ENCODE measurements around the gene PPRC1. TPM values are rescaled to one million over a fixed set of nuclear protein-coding genes. Genes with fewer than 3 reads are reported as not detected.

The PPRC1 gene
- polyA plus RNA-seq, 1 donor from 2014 or later: 6.0 TPM

- Histone ChIP-seq H3K9ac (ENCODE audit: low read length) (no peak overlapping the region), H3K9me2 (ENCODE audit: insufficient read depth, low read length) (no peaks in the 10 kb centered on the region), H3K79me2 (replicated peaks; ENCODE audit: insufficient read depth, low read length) (no peaks in the 10 kb centered on the region), H3F3A (ENCODE audit: insufficient read depth, low read length, poor library complexity, severe bottlenecking) (no peaks in the 10 kb centered on the region), H3K27me3 (ENCODE audit: insufficient read depth, low read depth, low read length) (no peaks in the 10 kb centered on the region), H3K4me2 (ENCODE audit: low read length) (no peak overlapping the region), H4K20me1 (ENCODE audit: insufficient read depth) (no peaks in the 10 kb centered on the region), H3K36me3 (ENCODE audit: insufficient read depth, low read length) (no peaks in the 10 kb centered on the region), H3K9me3 (ENCODE audit: low read length) (no peaks in the 10 kb centered on the region), H2AFZ (ENCODE audit: low read depth, low read length) (no peak overlapping the region), H3K27ac (ENCODE audit: low read length) (no peak overlapping the region), H3K4me3 (ENCODE audit: low read length) (no peak overlapping the region)
- no peak for TF ChIP-seq POLR2AphosphoS5 (IDR thresholded peaks at IDR 0.05)
Observed at GRCh38 chr10:102185272-102185671, 52.4 kb downstream of the PPRC1 start.

GRCh38 chr10:102185811-102186527, 53.1 kb downstream of the PPRC1 start:
- TF ChIP-seq RAD21 (conservative IDR thresholded peaks at IDR 0.05) (no peak), EZH2 (IDR thresholded peaks at IDR 0.05; ENCODE audit: borderline replicate concordance, insufficient read depth, low read length, poor library complexity, severe bottlenecking) (no peak), TAF1 (IDR thresholded peaks at IDR 0.05; ENCODE audit: low read depth) (no peak), EP300 (conservative IDR thresholded peaks at IDR 0.05; ENCODE audit: poor library complexity, severe bottlenecking) (no peak), REST (IDR thresholded peaks at IDR 0.05; ENCODE audit: borderline replicate concordance) (no peak), MXI1 (conservative IDR thresholded peaks at IDR 0.05; ENCODE audit: poor library complexity, severe bottlenecking) (no peak), SMC3 (conservative IDR thresholded peaks at IDR 0.05; ENCODE audit: poor library complexity) (no peak), POLR2AphosphoS5 (IDR thresholded peaks at IDR 0.05) (no peak)
- TF ChIP-seq, protein P1, sequence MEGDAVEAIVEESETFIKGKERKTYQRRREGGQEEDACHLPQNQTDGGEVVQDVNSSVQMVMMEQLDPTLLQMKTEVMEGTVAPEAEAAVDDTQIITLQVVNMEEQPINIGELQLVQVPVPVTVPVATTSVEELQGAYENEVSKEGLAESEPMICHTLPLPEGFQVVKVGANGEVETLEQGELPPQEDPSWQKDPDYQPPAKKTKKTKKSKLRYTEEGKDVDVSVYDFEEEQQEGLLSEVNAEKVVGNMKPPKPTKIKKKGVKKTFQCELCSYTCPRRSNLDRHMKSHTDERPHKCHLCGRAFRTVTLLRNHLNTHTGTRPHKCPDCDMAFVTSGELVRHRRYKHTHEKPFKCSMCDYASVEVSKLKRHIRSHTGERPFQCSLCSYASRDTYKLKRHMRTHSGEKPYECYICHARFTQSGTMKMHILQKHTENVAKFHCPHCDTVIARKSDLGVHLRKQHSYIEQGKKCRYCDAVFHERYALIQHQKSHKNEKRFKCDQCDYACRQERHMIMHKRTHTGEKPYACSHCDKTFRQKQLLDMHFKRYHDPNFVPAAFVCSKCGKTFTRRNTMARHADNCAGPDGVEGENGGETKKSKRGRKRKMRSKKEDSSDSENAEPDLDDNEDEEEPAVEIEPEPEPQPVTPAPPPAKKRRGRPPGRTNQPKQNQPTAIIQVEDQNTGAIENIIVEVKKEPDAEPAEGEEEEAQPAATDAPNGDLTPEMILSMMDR (IDR thresholded peaks at IDR 0.05; ENCODE audit: poor library complexity, severe bottlenecking): no peak
- Histone ChIP-seq H3K36me3 (ENCODE audit: insufficient read depth, low read length) (no peaks in the 10 kb centered on the region), H3K4me2 (ENCODE audit: low read length) (no peak overlapping the region), H2AFZ (ENCODE audit: low read depth, low read length) (no peak overlapping the region), H3K27me3 (ENCODE audit: insufficient read depth, low read depth, low read length) (no peaks in the 10 kb centered on the region), H3K4me3 (ENCODE audit: low read length) (no peak overlapping the region), H3K27ac (ENCODE audit: low read length) (no peak overlapping the region), H3K9ac (ENCODE audit: low read length) (no peak overlapping the region), H3K79me2 (replicated peaks; ENCODE audit: insufficient read depth, low read length) (no peaks in the 10 kb centered on the region), H4K20me1 (ENCODE audit: insufficient read depth) (no peaks in the 10 kb centered on the region), H3F3A (ENCODE audit: insufficient read depth, low read length, poor library complexity, severe bottlenecking) (no peaks in the 10 kb centered on the region), H3K9me3 (ENCODE audit: low read length) (no peaks in the 10 kb centered on the region), H3K9me2 (ENCODE audit: insufficient read depth, low read length) (no peaks in the 10 kb centered on the region)
